ENCODE measurements around the gene MSI2.

Gene MSI2

DNA sequence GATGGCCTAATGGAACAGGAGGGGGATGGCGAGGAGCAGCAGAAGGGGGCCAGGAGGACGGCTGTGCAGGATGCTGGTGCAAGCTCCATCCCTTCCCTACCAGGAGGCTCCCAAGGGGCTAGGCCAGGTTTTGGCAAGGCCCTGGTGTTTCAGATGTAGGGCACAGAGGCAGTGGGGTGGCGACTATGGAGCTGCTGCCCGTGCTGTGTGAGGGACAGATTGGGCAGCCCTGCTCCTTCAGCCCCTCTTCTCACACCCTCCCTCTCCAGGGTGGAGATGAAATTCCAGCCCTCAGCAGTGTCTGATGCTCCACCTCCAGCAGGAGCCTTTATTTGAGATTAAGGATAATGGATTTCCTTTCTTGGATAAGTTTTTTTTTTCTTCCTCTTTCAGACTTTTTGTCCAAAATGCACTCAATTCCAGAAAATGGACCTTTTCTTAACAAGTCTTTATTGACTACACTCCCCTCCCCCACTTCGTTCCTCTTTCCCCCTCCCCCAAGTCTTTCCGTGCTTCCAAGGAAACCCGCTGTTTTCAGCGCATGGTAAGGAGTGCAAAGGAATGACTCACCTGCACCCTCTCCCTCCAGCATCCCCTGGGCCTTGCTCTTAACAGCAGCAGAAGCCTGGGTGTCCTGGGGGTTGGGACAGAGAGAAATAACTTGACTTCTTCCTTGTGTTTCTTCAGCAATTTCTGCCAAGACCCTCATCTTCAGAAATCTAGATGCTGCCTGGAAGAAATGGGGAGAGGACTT lies 393.6 kb downstream of the MSI2 start:
- Histone ChIP-seq H3K36me3 (ENCODE audit: control insufficient read depth in 1 of 2, insufficient read depth in 2 of 2, low read length in 2 of 2) (peaks cover 4 to 9% of the 10 kb centered on the region in 2 donors), H3K27me3 (ENCODE audit: low read depth, low read length) (no peaks in the 10 kb centered on the region), H3K9me3 (ENCODE audit: control insufficient read depth in 1 of 2, low read length in 2 of 2) (no peaks in the 10 kb centered on the region), H3K4me3 (ENCODE audit: low read depth in 1 of 2, low read length in 2 of 2) (no peak overlapping the region), H3K27ac (ENCODE audit: low read length) (no peak overlapping the region), H3K4me1 (ENCODE audit: control insufficient read depth in 1 of 2, insufficient read depth in 2 of 2, low read length in 2 of 2) (no peaks in the 10 kb centered on the region)

DNA sequence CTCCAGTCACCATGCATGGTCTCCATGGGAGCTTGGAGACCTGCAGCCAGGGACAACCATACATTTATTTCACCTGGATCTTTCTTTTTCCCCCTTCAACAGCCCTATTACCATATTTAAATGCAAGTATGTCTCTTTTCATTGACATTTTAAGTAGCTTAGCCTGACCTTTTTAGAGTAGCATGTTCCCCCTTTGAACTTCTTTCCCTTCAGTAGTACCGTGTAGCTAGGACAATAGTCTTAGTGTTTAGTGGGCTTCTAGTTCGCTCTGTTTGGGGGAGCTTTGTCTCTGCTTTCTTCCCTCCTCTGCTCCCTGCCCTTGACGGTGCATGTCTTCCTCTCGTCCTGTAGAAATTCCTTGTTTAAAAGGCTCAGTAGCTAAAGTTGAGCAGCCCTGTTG lies 394.2 kb downstream of the MSI2 start:
- Histone ChIP-seq H3K36me3 (ENCODE audit: control insufficient read depth in 1 of 2, insufficient read depth in 2 of 2, low read length in 2 of 2) (peaks cover 4 to 9% of the 10 kb centered on the region in 2 donors), H3K9me3 (ENCODE audit: control insufficient read depth in 1 of 2, low read length in 2 of 2) (no peaks in the 10 kb centered on the region), H3K4me1 (ENCODE audit: control insufficient read depth in 1 of 2, insufficient read depth in 2 of 2, low read length in 2 of 2) (no peaks in the 10 kb centered on the region), H3K4me3 (ENCODE audit: low read depth in 1 of 2, low read length in 2 of 2) (no peak overlapping the region), H3K27ac (ENCODE audit: low read length) (no peak overlapping the region), H3K27me3 (ENCODE audit: low read depth, low read length) (no peaks in the 10 kb centered on the region)

DNA sequence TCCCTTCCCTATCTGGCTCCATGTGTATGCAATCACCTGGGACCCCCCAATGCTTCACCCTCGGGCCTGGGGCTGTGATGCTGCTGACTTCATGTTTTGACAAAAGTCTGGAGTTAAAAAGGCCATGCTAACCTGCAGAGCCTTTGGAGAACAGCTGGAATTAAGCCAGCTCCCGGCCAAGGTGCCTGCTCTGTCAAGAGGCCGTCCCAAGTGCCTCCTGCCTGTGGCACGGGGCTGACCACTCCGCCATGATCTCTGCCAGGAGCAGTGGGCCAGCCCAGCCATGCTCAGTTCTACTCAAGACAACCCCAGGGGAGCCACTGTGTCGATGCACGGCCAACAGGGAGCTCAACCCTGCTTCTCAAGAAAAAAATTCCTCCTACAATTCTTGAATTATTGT lies 395.1 kb downstream of the MSI2 start:
- no peaks in the 10 kb centered on the region for H3K4me1 ChIP-seq (ENCODE audit: control insufficient read depth in 1 of 2, insufficient read depth in 2 of 2, low read length in 2 of 2)
- H3K4me3 ChIP-seq (ENCODE audit: low read depth in 1 of 2, low read length in 2 of 2) = no peak overlapping the region
- H3K27ac ChIP-seq (ENCODE audit: low read length) = no peak overlapping the region
- no peaks in the 10 kb centered on the region for H3K9me3 ChIP-seq (ENCODE audit: control insufficient read depth in 1 of 2, low read length in 2 of 2)
- H3K27me3 ChIP-seq (ENCODE audit: low read depth, low read length) = no peaks in the 10 kb centered on the region
- H3K36me3 ChIP-seq (ENCODE audit: control insufficient read depth in 1 of 2, insufficient read depth in 2 of 2, low read length in 2 of 2) = peaks cover 4 to 9% of the 10 kb centered on the region in 2 donors

DNA sequence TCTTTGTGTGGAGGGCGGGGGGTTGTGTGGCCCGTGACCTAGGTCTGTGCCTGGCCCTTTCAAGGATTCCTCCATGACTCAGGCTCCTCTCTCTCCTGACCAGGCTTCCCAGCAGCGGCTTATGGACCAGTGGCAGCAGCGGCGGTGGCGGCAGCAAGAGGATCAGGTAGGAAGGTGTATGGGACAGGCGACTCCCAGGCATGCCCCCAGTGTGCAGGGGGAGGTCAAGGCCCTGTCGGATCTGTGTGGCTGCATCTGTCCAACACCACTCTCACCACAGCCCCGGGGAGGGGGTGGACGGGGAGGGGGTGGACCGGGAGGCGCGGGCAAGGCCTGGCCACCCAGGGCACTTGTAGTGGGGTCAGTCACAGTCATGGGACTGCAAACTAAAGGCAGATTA lies 395.7 kb downstream of the MSI2 start:
- Histone ChIP-seq H3K9me3 (ENCODE audit: control insufficient read depth in 1 of 2, low read length in 2 of 2) (no peaks in the 10 kb centered on the region), H3K4me3 (ENCODE audit: low read depth in 1 of 2, low read length in 2 of 2) (no peak overlapping the region), H3K36me3 (ENCODE audit: control insufficient read depth in 1 of 2, insufficient read depth in 2 of 2, low read length in 2 of 2) (peaks cover 4 to 9% of the 10 kb centered on the region in 2 donors), H3K27me3 (ENCODE audit: low read depth, low read length) (no peaks in the 10 kb centered on the region), H3K27ac (ENCODE audit: low read length) (no peak overlapping the region), H3K4me1 (ENCODE audit: control insufficient read depth in 1 of 2, insufficient read depth in 2 of 2, low read length in 2 of 2) (no peaks in the 10 kb centered on the region)

DNA sequence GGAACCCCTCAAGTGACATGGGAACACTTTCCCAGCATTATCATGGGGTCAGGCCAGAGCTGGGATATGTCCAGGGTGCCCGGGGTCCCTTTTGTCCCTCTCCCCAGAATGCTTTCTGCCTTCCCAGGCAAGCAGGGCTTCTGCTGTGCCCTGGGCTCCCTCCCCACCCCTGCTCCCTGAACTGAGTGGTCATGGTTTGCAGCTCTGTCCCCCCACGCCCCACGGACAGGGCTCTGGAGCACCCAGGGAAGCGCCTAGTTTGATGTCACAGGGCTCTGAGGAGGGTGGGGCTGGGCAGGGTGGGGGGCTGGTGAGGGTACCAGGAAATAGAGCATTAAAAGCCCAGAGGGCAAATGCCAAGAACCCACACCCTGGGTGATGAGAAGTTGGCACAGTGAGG lies 396.5 kb downstream of the MSI2 start:
- Histone ChIP-seq H3K9me3 (ENCODE audit: control insufficient read depth in 1 of 2, low read length in 2 of 2) (no peaks in the 10 kb centered on the region), H3K4me1 (ENCODE audit: control insufficient read depth in 1 of 2, insufficient read depth in 2 of 2, low read length in 2 of 2) (no peaks in the 10 kb centered on the region), H3K36me3 (ENCODE audit: control insufficient read depth in 1 of 2, insufficient read depth in 2 of 2, low read length in 2 of 2) (peaks cover 4 to 9% of the 10 kb centered on the region in 2 donors), H3K27ac (ENCODE audit: low read length) (no peak overlapping the region), H3K27me3 (ENCODE audit: low read depth, low read length) (no peaks in the 10 kb centered on the region), H3K4me3 (ENCODE audit: low read depth in 1 of 2, low read length in 2 of 2) (no peak overlapping the region)

DNA sequence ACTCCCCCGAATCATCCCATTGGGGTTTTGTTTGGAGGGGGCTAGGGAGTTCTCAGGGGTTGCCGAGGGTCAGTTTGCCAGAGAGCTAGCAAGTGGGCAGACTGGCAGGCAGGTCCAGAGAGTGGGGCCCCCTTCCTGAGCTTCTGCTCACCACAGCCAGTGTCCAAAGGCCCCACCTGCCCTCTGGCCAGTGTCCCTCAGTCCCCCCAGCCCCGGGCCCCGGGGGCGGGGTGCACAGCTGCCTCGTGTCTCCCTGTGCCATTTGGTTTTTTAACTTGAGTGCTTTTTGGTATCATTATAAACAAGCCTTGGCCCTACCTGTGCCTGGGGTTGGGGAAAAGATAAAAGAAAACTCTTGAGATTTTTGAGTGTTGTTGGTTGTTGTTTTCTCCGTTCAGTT lies 397.0 kb downstream of the MSI2 start:
- Histone ChIP-seq H3K27ac (ENCODE audit: low read length) (no peak overlapping the region), H3K9me3 (ENCODE audit: control insufficient read depth in 1 of 2, low read length in 2 of 2) (no peaks in the 10 kb centered on the region), H3K36me3 (ENCODE audit: control insufficient read depth in 1 of 2, insufficient read depth in 2 of 2, low read length in 2 of 2) (peaks cover 4 to 9% of the 10 kb centered on the region in 2 donors), H3K4me3 (ENCODE audit: low read depth in 1 of 2, low read length in 2 of 2) (no peak overlapping the region), H3K27me3 (ENCODE audit: low read depth, low read length) (no peaks in the 10 kb centered on the region), H3K4me1 (ENCODE audit: control insufficient read depth in 1 of 2, insufficient read depth in 2 of 2, low read length in 2 of 2) (no peaks in the 10 kb centered on the region)

DNA sequence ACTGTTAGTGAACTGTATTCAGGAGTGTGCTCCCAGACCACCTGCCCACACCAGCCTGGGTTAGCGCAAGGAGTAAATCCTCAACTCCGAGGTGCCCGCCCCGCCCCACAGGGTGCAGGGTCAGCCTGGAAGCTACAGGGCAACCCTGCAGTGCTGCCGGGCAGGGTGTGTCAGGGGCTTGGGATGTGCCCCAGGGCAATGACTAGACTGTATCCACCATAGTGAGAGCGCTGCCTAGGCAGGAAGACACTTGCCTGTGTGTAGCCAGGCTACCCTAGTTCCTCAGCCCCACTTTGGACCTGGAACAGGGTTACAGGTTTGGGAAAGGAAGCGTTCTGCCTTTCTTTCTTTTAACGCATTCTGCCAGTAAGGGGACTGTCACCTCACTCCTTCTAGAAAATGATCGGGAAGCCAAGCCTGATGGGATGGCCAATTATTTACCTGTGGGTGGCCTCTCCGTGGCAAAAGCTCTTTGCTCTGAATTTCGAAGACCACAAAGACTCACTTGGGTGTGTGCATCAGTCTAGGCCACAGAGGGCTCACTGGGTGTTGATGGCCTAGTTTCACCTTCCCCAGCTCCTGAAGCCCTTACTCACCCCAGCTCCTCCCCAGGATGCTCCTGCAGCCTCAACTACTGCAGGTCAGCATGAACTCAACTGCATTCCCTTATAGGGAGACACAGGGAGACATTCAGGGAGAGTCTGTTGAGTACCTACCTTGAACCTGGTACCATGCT lies 397.9 kb downstream of the MSI2 start:
- no peaks in the 10 kb centered on the region for H3K27me3 ChIP-seq (ENCODE audit: low read depth, low read length)
- H3K4me3 ChIP-seq (ENCODE audit: low read depth in 1 of 2, low read length in 2 of 2) = no peak overlapping the region
- H3K4me1 ChIP-seq (ENCODE audit: control insufficient read depth in 1 of 2, insufficient read depth in 2 of 2, low read length in 2 of 2) = no peaks in the 10 kb centered on the region
- H3K9me3 ChIP-seq (ENCODE audit: control insufficient read depth in 1 of 2, low read length in 2 of 2) = no peaks in the 10 kb centered on the region
- peaks cover 0 to 9% of the 10 kb centered on the region in 2 donors for H3K36me3 ChIP-seq (ENCODE audit: control insufficient read depth in 1 of 2, insufficient read depth in 2 of 2, low read length in 2 of 2)
- H3K27ac ChIP-seq (ENCODE audit: low read length) = no peak overlapping the region

DNA sequence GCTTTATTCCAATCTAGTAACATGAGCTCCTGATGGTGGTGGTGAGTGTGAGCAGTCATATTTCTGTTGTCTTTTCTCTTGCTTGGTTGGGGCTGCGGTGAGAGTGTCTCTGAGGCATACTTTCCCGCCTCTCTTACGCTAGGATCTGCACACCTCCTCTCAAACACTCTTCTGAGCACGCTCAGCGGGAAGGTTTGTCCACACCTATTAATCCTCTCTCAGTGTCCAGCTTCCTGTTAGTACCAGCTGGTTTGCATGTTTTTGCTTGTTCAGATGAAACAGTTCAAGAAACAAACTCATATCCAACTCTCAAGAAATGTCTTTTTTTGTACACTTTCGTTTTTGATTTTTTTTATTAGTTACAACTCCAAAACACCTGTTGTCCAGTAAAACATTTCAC lies 399.2 kb downstream of the MSI2 start:
- Histone ChIP-seq H3K27ac (ENCODE audit: low read length) (no peak overlapping the region), H3K4me3 (ENCODE audit: low read depth in 1 of 2, low read length in 2 of 2) (no peak overlapping the region), H3K9me3 (ENCODE audit: control insufficient read depth in 1 of 2, low read length in 2 of 2) (no peaks in the 10 kb centered on the region)

DNA sequence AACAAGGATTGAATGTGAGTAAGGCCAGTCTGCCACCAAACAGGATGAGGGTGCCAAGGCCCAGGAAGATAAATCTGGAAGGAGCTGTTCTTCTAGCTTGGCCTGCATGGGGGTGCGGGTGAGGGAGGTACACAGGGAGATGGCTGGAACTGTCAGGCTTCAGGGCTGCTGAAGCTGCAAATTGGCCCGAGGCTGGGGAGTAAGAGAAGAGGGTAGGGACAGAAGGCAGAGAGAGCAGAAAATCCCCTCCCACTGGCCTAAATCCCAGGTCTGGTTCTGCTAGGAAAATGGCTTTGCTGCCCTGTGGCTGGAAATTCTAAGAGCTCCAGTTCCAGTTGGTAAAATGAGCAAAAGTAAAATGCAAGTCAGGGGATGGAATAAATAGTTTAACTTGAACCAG lies 400.9 kb downstream of the MSI2 start:
- no peak overlapping the region for H3K4me3 ChIP-seq (ENCODE audit: low read depth in 1 of 2, low read length in 2 of 2)
- no peaks in the 10 kb centered on the region for H3K27me3 ChIP-seq (ENCODE audit: low read depth, low read length)
- H3K27ac ChIP-seq (ENCODE audit: low read length) = no peak overlapping the region
- H3K4me1 ChIP-seq (ENCODE audit: control insufficient read depth in 1 of 2, insufficient read depth in 2 of 2, low read length in 2 of 2) = no peaks in the 10 kb centered on the region
- no peaks in the 10 kb centered on the region for H3K36me3 ChIP-seq (ENCODE audit: control insufficient read depth in 1 of 2, insufficient read depth in 2 of 2, low read length in 2 of 2)
- no peaks in the 10 kb centered on the region for H3K9me3 ChIP-seq (ENCODE audit: control insufficient read depth in 1 of 2, low read length in 2 of 2)

More for the DNA sequence above, 399.2 kb downstream of the MSI2 start:
- peaks cover 0 to 9% of the 10 kb centered on the region in 2 donors for H3K36me3 ChIP-seq (ENCODE audit: control insufficient read depth in 1 of 2, insufficient read depth in 2 of 2, low read length in 2 of 2)
- H3K27me3 ChIP-seq (ENCODE audit: low read depth, low read length) = no peaks in the 10 kb centered on the region
- H3K4me1 ChIP-seq (ENCODE audit: control insufficient read depth in 1 of 2, insufficient read depth in 2 of 2, low read length in 2 of 2) = no peaks in the 10 kb centered on the region

DNA sequence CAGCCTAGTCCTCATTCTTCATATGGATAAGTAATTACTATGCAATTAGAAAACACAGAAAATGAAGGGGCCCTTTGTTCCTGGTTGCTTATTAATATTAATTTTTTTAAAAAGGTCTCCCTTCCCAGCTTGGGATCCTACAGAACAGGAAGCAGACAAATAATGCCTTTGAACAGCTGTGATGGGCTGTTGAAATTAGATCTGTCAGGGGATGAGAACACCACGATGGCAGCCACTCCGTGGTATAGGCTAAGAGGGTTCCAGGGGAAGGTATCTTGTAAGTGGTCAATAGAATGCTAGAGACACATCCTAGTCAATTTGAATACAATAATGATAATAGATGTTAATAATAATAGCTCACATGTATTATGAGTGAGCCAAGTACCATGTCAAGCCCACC lies 405.7 kb downstream of the MSI2 start:
- Histone ChIP-seq H3K36me3 (ENCODE audit: control insufficient read depth in 1 of 2, insufficient read depth in 2 of 2, low read length in 2 of 2) (no peaks in the 10 kb centered on the region), H3K9me3 (ENCODE audit: control insufficient read depth in 1 of 2, low read length in 2 of 2) (no peaks in the 10 kb centered on the region), H3K27ac (ENCODE audit: low read length) (no peak overlapping the region), H3K4me3 (ENCODE audit: low read depth in 1 of 2, low read length in 2 of 2) (peak overlapping the region in 1 of 2 donors; percentile 52), H3K4me1 (ENCODE audit: control insufficient read depth in 1 of 2, insufficient read depth in 2 of 2, low read length in 2 of 2) (peaks cover 3 to 5% of the 10 kb centered on the region in 2 donors), H3K27me3 (ENCODE audit: low read depth, low read length) (no peaks in the 10 kb centered on the region)

DNA sequence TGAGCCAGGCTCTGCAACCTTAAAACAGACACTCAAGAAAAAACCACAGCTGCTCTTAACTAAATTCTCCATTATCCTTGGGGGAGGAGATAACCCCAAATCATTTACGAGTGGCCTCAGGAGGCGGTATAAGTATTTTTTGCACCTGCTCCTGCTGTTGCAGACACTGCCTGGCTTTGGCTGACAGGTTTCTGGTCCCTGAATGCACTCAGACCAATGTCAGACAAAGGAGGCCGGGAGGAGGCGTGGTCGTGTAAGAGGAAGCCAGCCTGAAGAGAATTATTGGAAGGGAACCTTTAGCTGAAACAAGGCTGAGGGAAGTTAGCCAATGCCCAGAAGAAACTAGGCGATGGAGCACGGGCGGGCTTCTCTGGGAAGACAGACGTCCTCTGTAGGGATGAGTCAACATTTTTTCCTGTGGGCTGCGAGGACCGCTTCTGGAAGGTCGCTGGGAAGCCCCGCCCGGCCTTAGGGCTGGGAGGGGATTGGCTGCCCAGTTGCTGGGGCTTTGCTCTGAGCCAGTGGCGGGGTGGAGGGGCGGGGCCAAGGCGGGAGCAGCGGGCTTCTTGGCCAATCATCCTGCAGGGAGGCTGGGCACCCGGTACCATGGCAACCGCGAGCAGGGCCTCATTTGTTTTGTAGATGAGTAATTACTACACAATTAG lies 406.5 kb downstream of the MSI2 start:
- Histone ChIP-seq H3K4me3 (ENCODE audit: low read depth in 1 of 2, low read length in 2 of 2) (peak overlapping the region; percentile 41 to 52), H3K4me1 (ENCODE audit: control insufficient read depth in 1 of 2, insufficient read depth in 2 of 2, low read length in 2 of 2) (peaks cover 4 to 5% of the 10 kb centered on the region in 2 donors), H3K27me3 (ENCODE audit: low read depth, low read length) (no peaks in the 10 kb centered on the region), H3K36me3 (ENCODE audit: control insufficient read depth in 1 of 2, insufficient read depth in 2 of 2, low read length in 2 of 2) (no peaks in the 10 kb centered on the region), H3K27ac (ENCODE audit: low read length) (peak overlapping the region; percentile 86), H3K9me3 (ENCODE audit: control insufficient read depth in 1 of 2, low read length in 2 of 2) (no peaks in the 10 kb centered on the region)

Measured in muscle layer of duodenum (tissue), 2 donors.